T-helper 1 cell treated with Interleukin-12 subunit alpha and Interleukin-12 subunit beta and Interleukin-4 antibody, amounts not matched to agents 30 μg/mL and 1 μg/mL, for 36 hours (primary cell): ENCODE measurements around the gene CDH26.
"Not testable (repeated sequence)": the region's sequence is repeated elsewhere in the genome, so short reads cannot be mapped to it uniquely, and the experiment has no call there.

Experiments used
- H3K27ac Mint-ChIP-seq: one replicate; pipeline ENCODE4 v1.8.0; 2021; ENCODE audit warnings: mild to moderate bottlenecking, mixed read lengths
- H3K27me3 Mint-ChIP-seq: one replicate; pipeline ENCODE4 v1.8.0; 2021; ENCODE audit warnings: low read depth, mixed read lengths
- H3K36me3 Mint-ChIP-seq: one replicate; pipeline ENCODE4 v1.8.0; 2021; ENCODE audit warnings: low read depth, mixed read lengths
- H3K4me1 Mint-ChIP-seq: one replicate; pipeline ENCODE4 v1.8.0; 2021; ENCODE audit warnings: low read depth, mixed read lengths
- H3K4me3 Mint-ChIP-seq: one replicate; pipeline ENCODE4 v1.8.0; 2021; ENCODE audit warnings: mild to moderate bottlenecking, moderate library complexity, mixed read lengths
- H3K9me3 Mint-ChIP-seq: one replicate; pipeline ENCODE4 v1.8.0; 2021; ENCODE audit warnings: mixed read lengths

The CDH26 gene

GRCh38 chr20:60030471-60030870 is 72.2 kb downstream of the CDH26 start:
- H3K4me1 Mint-ChIP-seq, result no peaks in the 10 kb centered on the region

GRCh38 chr20:60031107-60031506 is 72.9 kb downstream of the CDH26 start:
- Mint-ChIP-seq H3K27ac (no peak overlapping the region), H3K4me1 (no peaks in the 10 kb centered on the region), H3K9me3 (peaks cover 8% of the 10 kb centered on the region), H3K36me3 (no peaks in the 10 kb centered on the region), H3K4me3 (no peak overlapping the region), H3K27me3 (peaks cover 4% of the 10 kb centered on the region)

More at GRCh38 chr20:60030471-60030870, 72.2 kb downstream of the CDH26 start:
- Mint-ChIP-seq H3K9me3 (peaks cover 3% of the 10 kb centered on the region), H3K36me3 (no peaks in the 10 kb centered on the region), H3K27me3 (peaks cover 4% of the 10 kb centered on the region), H3K27ac (no peak overlapping the region), H3K4me3 (no peak overlapping the region)

- H3K27ac Mint-ChIP-seq, result no peak overlapping the region
- H3K4me3 Mint-ChIP-seq, result no peak overlapping the region
- no peaks in the 10 kb centered on the region for H3K36me3 Mint-ChIP-seq
- no peaks in the 10 kb centered on the region for H3K4me1 Mint-ChIP-seq
- H3K27me3 Mint-ChIP-seq, result peaks cover 3% of the 10 kb centered on the region
- peaks cover 12% of the 10 kb centered on the region for H3K9me3 Mint-ChIP-seq
Observed at GRCh38 chr20:60034231-60035110, 76.2 kb downstream of the CDH26 start.

- peaks cover 12% of the 10 kb centered on the region for H3K9me3 Mint-ChIP-seq
- H3K36me3 Mint-ChIP-seq, result no peaks in the 10 kb centered on the region
- no peak overlapping the region for H3K4me3 Mint-ChIP-seq
- no peak overlapping the region for H3K27ac Mint-ChIP-seq
- peaks cover 3% of the 10 kb centered on the region for H3K27me3 Mint-ChIP-seq
- no peaks in the 10 kb centered on the region for H3K4me1 Mint-ChIP-seq
Observed at GRCh38 chr20:60035486-60035885, 77.3 kb downstream of the CDH26 start.

- Mint-ChIP-seq H3K27ac (no peak overlapping the region), H3K9me3 (peaks cover 12% of the 10 kb centered on the region), H3K27me3 (peaks cover 3% of the 10 kb centered on the region), H3K4me1 (no peaks in the 10 kb centered on the region), H3K4me3 (no peak overlapping the region), H3K36me3 (no peaks in the 10 kb centered on the region)
Observed at GRCh38 chr20:60036346-60036745, 78.1 kb downstream of the CDH26 start.

- Mint-ChIP-seq H3K4me3 (no peak overlapping the region), H3K27me3 (peaks cover 3% of the 10 kb centered on the region), H3K27ac (no peak overlapping the region), H3K36me3 (no peaks in the 10 kb centered on the region), H3K9me3 (peaks cover 12% of the 10 kb centered on the region), H3K4me1 (no peaks in the 10 kb centered on the region)
Observed at GRCh38 chr20:60036746-60037499, 78.7 kb downstream of the CDH26 start.

GRCh38 chr20:60038400-60039008 is 80.3 kb downstream of the CDH26 start:
- no peaks in the 10 kb centered on the region for H3K36me3 Mint-ChIP-seq
- H3K27me3 Mint-ChIP-seq, result peaks cover 3% of the 10 kb centered on the region
- no peaks in the 10 kb centered on the region for H3K4me1 Mint-ChIP-seq
- no peak overlapping the region for H3K27ac Mint-ChIP-seq
- H3K9me3 Mint-ChIP-seq, result peaks cover 12% of the 10 kb centered on the region
- no peak overlapping the region for H3K4me3 Mint-ChIP-seq

- no peak overlapping the region for H3K4me3 Mint-ChIP-seq
- no peak overlapping the region for H3K27ac Mint-ChIP-seq
- peaks cover 12% of the 10 kb centered on the region for H3K9me3 Mint-ChIP-seq
- H3K27me3 Mint-ChIP-seq, result peaks cover 3% of the 10 kb centered on the region
- H3K36me3 Mint-ChIP-seq, result no peaks in the 10 kb centered on the region
- H3K4me1 Mint-ChIP-seq, result no peaks in the 10 kb centered on the region
Observed at GRCh38 chr20:60039526-60039925, 81.3 kb downstream of the CDH26 start.

- peaks cover 10% of the 10 kb centered on the region for H3K9me3 Mint-ChIP-seq
- H3K36me3 Mint-ChIP-seq, result no peaks in the 10 kb centered on the region
- H3K4me3 Mint-ChIP-seq, result no peak overlapping the region
- peaks cover 7% of the 10 kb centered on the region for H3K27me3 Mint-ChIP-seq
- H3K4me1 Mint-ChIP-seq, result no peaks in the 10 kb centered on the region
- no peak overlapping the region for H3K27ac Mint-ChIP-seq
Observed at GRCh38 chr20:60040471-60041162, 82.4 kb downstream of the CDH26 start.

- H3K4me3 Mint-ChIP-seq, H3K9me3 Mint-ChIP-seq, H3K36me3 Mint-ChIP-seq, H3K27ac Mint-ChIP-seq, H3K27me3 Mint-ChIP-seq, H3K4me1 Mint-ChIP-seq: not testable (repeated sequence)
Observed at GRCh38 chr20:60041436-60042165, 83.4 kb downstream of the CDH26 start.

- no peaks in the 10 kb centered on the region for H3K4me1 Mint-ChIP-seq
- no peaks in the 10 kb centered on the region for H3K36me3 Mint-ChIP-seq
- H3K4me3 Mint-ChIP-seq, result no peak overlapping the region
- H3K27ac Mint-ChIP-seq, result no peak overlapping the region
- H3K9me3 Mint-ChIP-seq, result no peaks in the 10 kb centered on the region
- peaks cover 8% of the 10 kb centered on the region for H3K27me3 Mint-ChIP-seq
Observed at GRCh38 chr20:60043435-60043834, 85.2 kb downstream of the CDH26 start.

GRCh38 chr20:60046011-60046413 is 87.8 kb downstream of the CDH26 start:
- Mint-ChIP-seq H3K4me3 (no peak overlapping the region), H3K4me1 (no peaks in the 10 kb centered on the region), H3K9me3 (no peaks in the 10 kb centered on the region), H3K27ac (no peak overlapping the region), H3K27me3 (peaks cover 4% of the 10 kb centered on the region), H3K36me3 (no peaks in the 10 kb centered on the region)

GRCh38 chr20:60046436-60046835 is 88.2 kb downstream of the CDH26 start:
- Mint-ChIP-seq H3K4me1 (no peaks in the 10 kb centered on the region), H3K36me3 (no peaks in the 10 kb centered on the region), H3K27ac (no peak overlapping the region), H3K9me3 (no peaks in the 10 kb centered on the region), H3K4me3 (no peak overlapping the region), H3K27me3 (peaks cover 4% of the 10 kb centered on the region)

- H3K27me3 Mint-ChIP-seq, result peaks cover 4% of the 10 kb centered on the region
- no peaks in the 10 kb centered on the region for H3K36me3 Mint-ChIP-seq
- H3K4me3 Mint-ChIP-seq, result no peak overlapping the region
- H3K9me3 Mint-ChIP-seq, result no peaks in the 10 kb centered on the region
- no peaks in the 10 kb centered on the region for H3K4me1 Mint-ChIP-seq
- no peak overlapping the region for H3K27ac Mint-ChIP-seq
Observed at GRCh38 chr20:60046860-60047259, 88.6 kb downstream of the CDH26 start.
